Pancreas (tissue), 10 donors: ENCODE data around the gene ZNF747. TPM values are rescaled to one million over a fixed set of nuclear protein-coding genes. Genes with fewer than 3 reads are reported as not detected.

Experiments
- ATAC-seq, 4 donors: fragments of 200-7000 bp; cut with Tn5 transposase; one replicate each; pipeline versions ENCODE4 v1.8.0 to v1.9.1; 2020; ENCODE audit warnings: mild to moderate bottlenecking in 4 of 4, moderate library complexity in 4 of 4
- DNase-seq, 6 donors: peaks; one replicate each; pipeline ENCODE4 v3.0.0-alpha.2; 2020
- FAIRE-seq: peaks from 2 replicates; lab custom pipeline; 2012; peaks lifted over from hg19 to GRCh38; lab: Jason Lieb, UNC
- H3K27ac ChIP-seq, 4 donors: fragments of 200-600 bp; sonication (generic); 1 replicate in 3 of 4; 2 replicates in 1 of 4; pipeline versions ENCODE4 v1.5.0 to v1.8.0; 2020
- H3K27me3 ChIP-seq, 4 donors: fragments of 200-600 bp; one replicate each; pipeline ENCODE4 v1.8.0; 2021
- H3K36me3 ChIP-seq, 3 donors: fragments of 200-600 bp; sonication (generic) in 1 of 3; one replicate each; pipeline versions ENCODE4 v1.5.0 to v1.8.0; 2020 to 2021
- H3K4me1 ChIP-seq, 3 donors: fragments of 200-600 bp; one replicate each; pipeline ENCODE4 v1.8.0; 2021
- H3K4me3 ChIP-seq, 4 donors: fragments of 200-600 bp; sonication (generic) in 2 of 4; one replicate each; pipeline versions ENCODE4 v1.5.0 to v1.8.0; 2020 to 2021
- H3K9me3 ChIP-seq, 4 donors: fragments of 200-600 bp; one replicate each; pipeline ENCODE4 v1.8.0; 2021
- WGBS, 2 donors: extraction: QIAGEN DNeasy Blood & Tissue Kit; methylation state at CpG; one replicate each; pipeline ENCODE4 v1.1.7; 2013; 5-methylcytosine and 5-hydroxymethylcytosine counted together
- intact Hi-C, 3 donors: fragments of 100-400 bp; cut with DNase I; formaldehyde crosslinking; loops; one replicate each; pipeline versions ENCODE4 v1.11.1 to v1.14.2; 2022
- polyA plus RNA-seq, 2 donors: library from polyadenylated mRNA; stranded (reverse); fragments of 200-250 nt; gene quantifications; one replicate each; pipeline ENCODE4 v1.2.3, GENCODE V29; 2013
- total RNA-seq, 6 donors: library from RNA; stranded (reverse); fragmentation: NEBNext Ultra II Directional in 4 of 6; extraction: Animal tissue kit (Norgen Biotek cat#: 25700) in 4 of 6; gene quantifications; one replicate each; pipeline versions ENCODE4 v1.2.1 to v1.2.4, GENCODE V29; 2021 to 2023
- TF ChIP-seq, protein P1 (sequence below), 4 donors: fragments of 200-600 bp; sonication (generic) in 3 of 4; IDR thresholded peaks; one replicate each; pipeline versions ENCODE4 v1.5.0 to v1.8.0; 2021; ENCODE audit warnings: antibody characterized with exemption in 4 of 4
- donor health status: healthy with polysubstance abuse.
- donor health status: DM: no; HTN: no; CAD: no; lungs with moderate emphysema.
- donor health status: DM: no; HTN: no; CAD: no.
- donor health status: control.
- donor health status: control.
- donor health status: Bipolar disorder and iron deficiency.
- donor health status: DM: yes; HTN: yes; CAD: no.
- donor health status: DM: no; HTN: no; CAD: no.
- donor health status: DM: no; HTN: no; CAD: no.
- donor health status: DM: yes; HTN: yes; CAD: no.

The ZNF747 gene
- total and polyA plus RNA-seq, 8 donors, result 2.7 to 6.9 (median 5.2) TPM

DNA sequence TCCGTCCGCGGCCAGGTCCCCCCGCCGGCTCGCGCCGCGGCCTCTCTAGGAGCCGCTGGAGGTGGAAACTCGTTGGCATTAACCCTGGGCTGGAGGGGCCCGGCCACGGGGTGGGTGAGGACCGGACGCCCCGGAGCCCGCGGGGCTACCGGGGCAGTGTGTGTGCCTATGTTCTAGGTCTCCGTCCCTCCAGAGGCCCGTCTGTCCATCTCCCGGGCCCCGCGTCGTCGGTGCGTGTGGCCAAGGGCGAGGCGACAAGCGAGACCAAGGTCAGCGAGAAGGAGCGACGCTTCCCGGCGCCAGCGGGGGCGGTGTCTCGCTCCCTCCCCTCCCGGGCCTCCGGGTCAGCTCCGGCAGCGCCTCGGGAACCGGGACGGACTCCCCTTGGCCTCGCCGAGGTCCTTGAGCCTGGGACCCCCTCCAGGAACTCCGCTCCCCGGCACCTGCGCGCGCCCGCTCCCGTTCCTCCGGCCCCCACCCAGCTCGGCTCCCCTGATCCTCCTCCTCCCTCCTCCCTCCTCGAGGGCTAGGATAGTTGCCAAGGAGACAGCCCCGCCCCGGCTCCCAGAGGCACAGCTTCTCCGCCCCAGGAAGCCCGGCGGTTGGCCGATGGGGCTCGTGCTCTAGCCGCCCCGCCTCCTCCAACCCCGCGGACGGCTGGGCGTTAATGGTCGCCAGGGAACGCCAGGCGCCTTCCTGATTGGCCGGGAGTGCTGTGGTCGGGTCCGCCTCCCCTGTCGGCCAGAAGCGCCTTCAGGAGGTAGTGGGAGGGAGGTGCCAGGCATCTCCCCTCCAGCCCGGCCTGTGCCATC is 7.6 kb downstream of the ZNF747 start:
- peak; percentile 87 to 97 (median 92) for ATAC-seq
- TF ChIP-seq, protein P1, sequence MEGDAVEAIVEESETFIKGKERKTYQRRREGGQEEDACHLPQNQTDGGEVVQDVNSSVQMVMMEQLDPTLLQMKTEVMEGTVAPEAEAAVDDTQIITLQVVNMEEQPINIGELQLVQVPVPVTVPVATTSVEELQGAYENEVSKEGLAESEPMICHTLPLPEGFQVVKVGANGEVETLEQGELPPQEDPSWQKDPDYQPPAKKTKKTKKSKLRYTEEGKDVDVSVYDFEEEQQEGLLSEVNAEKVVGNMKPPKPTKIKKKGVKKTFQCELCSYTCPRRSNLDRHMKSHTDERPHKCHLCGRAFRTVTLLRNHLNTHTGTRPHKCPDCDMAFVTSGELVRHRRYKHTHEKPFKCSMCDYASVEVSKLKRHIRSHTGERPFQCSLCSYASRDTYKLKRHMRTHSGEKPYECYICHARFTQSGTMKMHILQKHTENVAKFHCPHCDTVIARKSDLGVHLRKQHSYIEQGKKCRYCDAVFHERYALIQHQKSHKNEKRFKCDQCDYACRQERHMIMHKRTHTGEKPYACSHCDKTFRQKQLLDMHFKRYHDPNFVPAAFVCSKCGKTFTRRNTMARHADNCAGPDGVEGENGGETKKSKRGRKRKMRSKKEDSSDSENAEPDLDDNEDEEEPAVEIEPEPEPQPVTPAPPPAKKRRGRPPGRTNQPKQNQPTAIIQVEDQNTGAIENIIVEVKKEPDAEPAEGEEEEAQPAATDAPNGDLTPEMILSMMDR (IDR thresholded peaks at IDR 0.05), result peak in 1 of 4 donors; percentile 30
- 0% methylated on average over 69 to 79 of the region's 79 CpGs for WGBS, 2 donors
- intact Hi-C loops, result loop anchor here in 1 of 3 donors (5.0 kb wide), 1 partner anchor 95 kb away; the partner anchor contains the start of gene DCTPP1
- no peaks in the 10 kb centered on the region for H3K27me3 ChIP-seq
- peak overlapping the region; percentile 52 to 80 (median 64) for H3K4me3 ChIP-seq
- no peaks in the 10 kb centered on the region for H3K9me3 ChIP-seq
- no peaks in the 10 kb centered on the region for H3K36me3 ChIP-seq
- peak overlapping the region; percentile 90 to 99 (median 96) for H3K27ac ChIP-seq
- peak; percentile 97 to 100 (median 99) for DNase-seq
- FAIRE-seq, result peak; percentile 60
- H3K4me1 ChIP-seq, result peaks cover 6 to 11% (median 7%) of the 10 kb centered on the region in 3 donors

DNA sequence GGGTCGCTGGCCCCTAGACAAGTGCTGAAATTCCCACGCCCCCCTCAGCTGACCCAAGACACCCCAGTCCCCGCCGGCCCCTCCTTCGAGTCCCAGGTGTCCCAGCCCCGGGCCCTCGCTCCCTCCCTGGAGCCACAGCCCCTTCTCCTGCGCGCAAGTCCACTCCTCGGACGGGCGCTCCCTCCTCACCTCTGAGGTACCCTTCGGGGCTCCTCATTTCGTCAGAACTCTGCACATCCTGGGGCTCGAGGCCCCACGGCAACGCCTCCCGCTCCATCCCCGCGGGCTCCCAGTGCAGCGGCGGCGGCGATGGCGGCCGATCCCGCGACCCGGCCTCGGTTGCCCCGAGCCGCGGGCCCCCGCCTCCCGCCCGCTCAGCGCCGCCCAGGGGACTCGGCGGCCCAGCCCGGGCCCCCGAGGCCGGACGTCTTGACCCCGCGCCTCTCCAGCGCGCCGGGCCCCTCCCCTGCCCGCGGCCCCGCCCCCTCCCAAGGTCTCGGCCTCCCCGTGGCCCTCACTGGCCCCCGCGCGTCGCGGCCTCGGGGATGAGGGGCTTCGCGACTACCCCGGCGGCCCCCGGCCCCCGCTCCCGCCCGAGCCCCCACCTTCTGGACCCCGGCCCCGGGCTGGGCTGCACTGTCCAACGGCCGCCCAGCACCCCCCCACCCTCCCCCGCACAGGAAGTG is 8.4 kb downstream of the ZNF747 start, which contains the start of gene ZNF768:
Gene ZNF768, minus strand, starts transcription at position 430 of the 686 bp plus-strand sequence. Its CDS starts 153 bp downstream, at position 277.
- H3K27ac ChIP-seq, result peak within 1 kb of the TSS; percentile 90 to 99 (median 96)
- TF ChIP-seq, protein P1 (IDR thresholded peaks at IDR 0.05), result no peak
- H3K36me3 ChIP-seq, result no peaks in the 10 kb centered on the region
- FAIRE-seq (no peak), ATAC-seq (peak; percentile 24 to 54 (median 27)), DNase-seq (peak in 4 of 6 donors; percentile 49 to 86 (median 64))
- WGBS, 2 donors, result 1% methylated on average over 34 to 73 of the region's 73 CpGs
- no peaks in the 10 kb centered on the region for H3K27me3 ChIP-seq
- peaks cover 6 to 11% (median 7%) of the 10 kb centered on the region in 3 donors for H3K4me1 ChIP-seq
- intact Hi-C loops, result loop anchor here in 1 of 3 donors (5.0 kb wide), 1 partner anchor 94 kb away; the partner anchor contains the start of gene DCTPP1
- no peaks in the 10 kb centered on the region for H3K9me3 ChIP-seq
- H3K4me3 ChIP-seq, result peak within 1 kb of the TSS; percentile 52 to 80 (median 64)

DNA sequence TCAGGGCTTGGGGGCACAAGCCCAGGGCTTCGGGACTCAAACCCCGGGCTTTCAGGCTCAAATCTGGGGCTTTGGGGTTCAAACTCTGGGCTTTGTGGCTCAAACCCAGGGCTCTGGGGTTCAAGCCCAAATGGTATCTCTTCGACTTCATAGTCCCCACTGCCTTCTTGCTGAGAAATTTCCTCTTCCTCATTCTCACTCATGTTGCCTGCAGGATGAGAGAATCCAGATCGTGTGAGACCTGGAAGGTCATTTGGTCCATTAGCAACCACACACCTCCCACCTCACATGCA is 8.9 kb downstream of the ZNF747 start:
- WGBS, 2 donors, result 45 to 48% methylated on average over 4 of the region's 4 CpGs
- DNase-seq (no peak), ATAC-seq (no peak), FAIRE-seq (no peak)
- H3K36me3 ChIP-seq, result no peaks in the 10 kb centered on the region
- intact Hi-C loops, result loop anchor here in 1 of 3 donors (5.0 kb wide), 1 partner anchor 93 kb away; the partner anchor contains the start of gene DCTPP1
- H3K27me3 ChIP-seq, result no peaks in the 10 kb centered on the region
- peak overlapping the region in 3 of 4 donors; percentile 90 to 99 (median 99) for H3K27ac ChIP-seq
- H3K4me1 ChIP-seq, result peaks cover 6 to 11% (median 7%) of the 10 kb centered on the region in 3 donors
- H3K9me3 ChIP-seq, result no peaks in the 10 kb centered on the region
- peak overlapping the region; percentile 52 to 80 (median 64) for H3K4me3 ChIP-seq
- TF ChIP-seq, protein P1 (IDR thresholded peaks at IDR 0.05), result no peak

DNA sequence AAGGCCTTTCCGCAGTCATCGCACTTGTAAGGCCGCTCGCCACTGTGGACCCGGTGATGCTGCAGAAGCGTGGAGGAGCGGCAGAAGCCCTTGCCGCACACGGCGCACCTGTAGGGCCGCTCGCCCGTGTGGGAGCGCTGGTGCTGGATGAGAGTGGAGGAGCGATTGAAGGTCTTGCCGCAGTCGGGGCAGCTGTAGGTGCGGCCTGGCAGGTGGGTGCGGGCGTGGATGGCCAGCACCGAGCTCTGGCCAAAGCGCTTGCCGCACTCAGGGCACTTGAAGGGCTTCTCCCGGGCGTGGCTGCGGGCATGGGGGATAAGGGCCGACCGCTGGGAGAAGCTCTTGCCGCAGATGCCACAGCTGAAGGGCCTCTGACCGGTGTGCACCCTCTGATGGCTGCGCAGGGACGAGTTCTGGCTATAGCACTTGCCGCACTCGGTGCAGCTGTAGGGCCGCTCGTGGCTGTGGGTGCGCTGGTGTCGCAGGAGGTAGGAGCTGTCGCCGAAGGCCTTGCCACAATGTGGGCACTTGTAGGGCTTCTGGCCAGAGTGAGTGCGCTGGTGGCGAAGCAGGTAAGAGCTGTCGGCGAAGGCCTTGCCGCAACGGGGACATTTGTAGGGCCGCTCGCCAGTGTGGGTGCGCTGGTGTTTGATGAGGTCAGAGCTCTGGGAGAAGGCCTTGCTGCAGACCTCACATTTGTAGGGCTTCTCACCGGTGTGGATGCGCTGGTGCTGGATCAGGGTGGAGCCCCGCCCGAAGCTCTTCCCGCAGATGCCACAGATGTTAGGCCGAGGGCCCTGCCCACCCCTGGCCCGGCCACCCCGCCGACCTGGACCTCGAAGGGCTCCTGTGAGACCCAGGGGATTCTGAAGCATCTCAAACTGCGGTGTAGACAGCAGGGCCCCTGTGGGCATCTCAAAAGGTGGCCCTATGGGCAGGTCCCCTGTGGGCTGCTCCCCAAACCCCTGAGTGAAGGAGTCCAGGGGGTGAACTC is 9.8 kb downstream of the ZNF747 start:
- H3K36me3 ChIP-seq, result no peaks in the 10 kb centered on the region
- ATAC-seq, result no peak
- intact Hi-C loops, result loop anchor here in 2 of 3 donors (5.0 kb wide), 1 partner anchor 93 kb away; the partner anchor contains the start of gene DCTPP1 (in 2 of the 2)
- H3K27me3 ChIP-seq, result no peaks in the 10 kb centered on the region
- WGBS, 2 donors, result 95% methylated on average over 60 of the region's 60 CpGs
- TF ChIP-seq, protein P1 (IDR thresholded peaks at IDR 0.05), result no peak
- H3K4me1 ChIP-seq, result peaks cover 6 to 11% (median 7%) of the 10 kb centered on the region in 3 donors
- no peak overlapping the region for H3K4me3 ChIP-seq
- no peak overlapping the region for H3K27ac ChIP-seq
- H3K9me3 ChIP-seq, result no peaks in the 10 kb centered on the region
- DNase-seq, result peak in 2 of 6 donors; percentile 49 to 80
- FAIRE-seq, result no peak
